WTC11 (cell line): ENCODE measurements around the gene PSMC6.

Experiments used
- CTCF ChIP-seq: fragments of 200-600 bp; IDR thresholded peaks from 2 replicates; pipeline ENCODE4 v1.8.0; 2022; ENCODE audit warnings: antibody characterized with exemption
- ELF4 ChIP-seq: sonication (generic); formaldehyde crosslinking; IDR thresholded peaks from 2 replicates; pipeline ENCODE4 v1.8.1; 2022; ENCODE audit warnings: low read depth, mild to moderate bottlenecking, moderate library complexity, missing genetic modification reagents
- HMGXB4 ChIP-seq: sonication (generic); formaldehyde crosslinking; IDR thresholded peaks from 2 replicates; pipeline ENCODE4 v1.8.1; 2023; ENCODE audit warnings: mild to moderate bottlenecking, moderate library complexity, missing genetic modification reagents
- MYBL2 ChIP-seq: sonication (generic); formaldehyde crosslinking; IDR thresholded peaks from 2 replicates; pipeline ENCODE4 v1.8.1; 2023; ENCODE audit warnings: mild to moderate bottlenecking, moderate library complexity, missing genetic modification reagents
- SMAD4 ChIP-seq: sonication (generic); formaldehyde crosslinking; IDR thresholded peaks from 2 replicates; pipeline ENCODE4 v1.8.0; 2022; ENCODE audit warnings: mild to moderate bottlenecking, missing genetic modification reagents
- ZSCAN18 ChIP-seq: fragments of 250-450 bp; sonication (Bioruptor Pico); IDR thresholded peaks from 2 replicates; pipeline ENCODE4 v2.1.2; 2022; ENCODE audit warnings: mild to moderate bottlenecking, moderate library complexity

GRCh38 chr14:52755607-52756316, 48.8 kb downstream of the PSMC6 start:
- TF ChIP-seq MYBL2 (CRISPR knock-in tag), result no peak
- TF ChIP-seq CTCF, result no peak
- no peak for TF ChIP-seq HMGXB4 (CRISPR knock-in tag)
- TF ChIP-seq ELF4 (CRISPR knock-in tag), result no peak
- no peak for TF ChIP-seq SMAD4 (CRISPR knock-in tag)
- TF ChIP-seq ZSCAN18, result no peak
